Lower leg skin (tissue), 4 donors: ENCODE measurements around the gene ABCA10. TPM values are rescaled to one million over a fixed set of nuclear protein-coding genes. Genes with fewer than 3 reads are reported as not detected.

Experiments used
- DNase-seq, 2 donors: peaks; one replicate each; pipeline ENCODE4 v3.0.0-alpha.2; 2019; ENCODE audit warnings: low spot score in 2 of 2
- H3K4me3 ChIP-seq: fragments of 200-600 bp; sonication (generic); 2 replicates; pipeline ENCODE4 v1.5.1; 2017; ENCODE audit warnings: mild to moderate bottlenecking, low read depth; ENCODE audit not compliant: poor library complexity, severe bottlenecking
- CTCF ChIP-seq, 3 donors: fragments of 450-650 bp; IDR thresholded peaks; one replicate each; pipeline ENCODE4 v1.5.1; 2016; ENCODE audit warnings: antibody characterized with exemption in 3 of 3, mild to moderate bottlenecking in 3 of 3, moderate library complexity in 2 of 3
- POLR2A ChIP-seq, 2 donors: fragments of 450-650 bp; IDR thresholded peaks; one replicate each; pipeline ENCODE4 v1.6.1; 2016 to 2017; ENCODE audit warnings: antibody characterized with exemption in 2 of 2, mild to moderate bottlenecking in 1 of 2, moderate library complexity in 1 of 2
- WGBS, 2 donors: methylation state at CpG; one replicate each; pipeline ENCODE4 v1.1.5; 2018; 5-methylcytosine and 5-hydroxymethylcytosine counted together
- intact Hi-C: fragments of 100-400 bp; cut with DNase I; formaldehyde crosslinking; loops from one replicate; pipeline ENCODE4 v1.15.0; 2023; ENCODE audit warnings: low total_unique reads
- total RNA-seq, 4 donors: library from RNA; depleted of rRNA; stranded (reverse); fragments of >200 nt; gene quantifications; one replicate each; pipeline ENCODE4 v1.1.0, GENCODE V29; 2016

The ABCA10 gene
- total RNA-seq, 4 donors from 2014 or later = 1.9 to 8.9 (median 3.6) TPM

GRCh38 chr17:69123626-69124025 is 105.0 kb downstream of the ABCA10 start:
- no peak for TF ChIP-seq CTCF (IDR thresholded peaks at IDR 0.05)
- no peak for TF ChIP-seq POLR2A (IDR thresholded peaks at IDR 0.05)
- intact Hi-C loops = no loop called here
- no peak overlapping the region for H3K4me3 ChIP-seq
- WGBS, 2 donors = 84 to 86% methylated on average over 1 of the region's 1 CpG
- no peak for DNase-seq

- TF ChIP-seq POLR2A (IDR thresholded peaks at IDR 0.05) (no peak), CTCF (IDR thresholded peaks at IDR 0.05) (no peak)
- H3K4me3 ChIP-seq = no peak overlapping the region
- 93 to 96% methylated on average over 5 of the region's 5 CpGs for WGBS, 2 donors
- no peak for DNase-seq
- intact Hi-C loops = no loop called here
Observed at GRCh38 chr17:69122065-69122464, 106.6 kb downstream of the ABCA10 start.

- H3K4me3 ChIP-seq = no peak overlapping the region
- DNase-seq = no peak
- no peak for TF ChIP-seq POLR2A (IDR thresholded peaks at IDR 0.05)
- no peak for TF ChIP-seq CTCF (IDR thresholded peaks at IDR 0.05)
- 50 to 59% methylated on average over 2 of the region's 2 CpGs for WGBS, 2 donors
- intact Hi-C loops = no loop called here
Observed at GRCh38 chr17:69117855-69118784, 110.5 kb downstream of the ABCA10 start.

- WGBS, 2 donors = 76 to 77% methylated on average over 1 of the region's 1 CpG
- no peak for TF ChIP-seq POLR2A (IDR thresholded peaks at IDR 0.05)
- no peak for TF ChIP-seq CTCF (IDR thresholded peaks at IDR 0.05)
- intact Hi-C loops = no loop called here
- no peak overlapping the region for H3K4me3 ChIP-seq
- DNase-seq = no peak
Observed at GRCh38 chr17:69111794-69112193, 116.8 kb downstream of the ABCA10 start.

- H3K4me3 ChIP-seq = no peak overlapping the region
- DNase-seq = no peak
- WGBS, 2 donors = 84 to 85% methylated on average over 10 of the region's 10 CpGs
- intact Hi-C loops = no loop called here
- TF ChIP-seq POLR2A (IDR thresholded peaks at IDR 0.05) = no peak
- TF ChIP-seq CTCF (IDR thresholded peaks at IDR 0.05) = no peak
Observed at GRCh38 chr17:69105907-69106730, 122.5 kb downstream of the ABCA10 start.
